Measurements from ENCODE around the gene ATP8A2.

ATP8A2 gene

DNA sequence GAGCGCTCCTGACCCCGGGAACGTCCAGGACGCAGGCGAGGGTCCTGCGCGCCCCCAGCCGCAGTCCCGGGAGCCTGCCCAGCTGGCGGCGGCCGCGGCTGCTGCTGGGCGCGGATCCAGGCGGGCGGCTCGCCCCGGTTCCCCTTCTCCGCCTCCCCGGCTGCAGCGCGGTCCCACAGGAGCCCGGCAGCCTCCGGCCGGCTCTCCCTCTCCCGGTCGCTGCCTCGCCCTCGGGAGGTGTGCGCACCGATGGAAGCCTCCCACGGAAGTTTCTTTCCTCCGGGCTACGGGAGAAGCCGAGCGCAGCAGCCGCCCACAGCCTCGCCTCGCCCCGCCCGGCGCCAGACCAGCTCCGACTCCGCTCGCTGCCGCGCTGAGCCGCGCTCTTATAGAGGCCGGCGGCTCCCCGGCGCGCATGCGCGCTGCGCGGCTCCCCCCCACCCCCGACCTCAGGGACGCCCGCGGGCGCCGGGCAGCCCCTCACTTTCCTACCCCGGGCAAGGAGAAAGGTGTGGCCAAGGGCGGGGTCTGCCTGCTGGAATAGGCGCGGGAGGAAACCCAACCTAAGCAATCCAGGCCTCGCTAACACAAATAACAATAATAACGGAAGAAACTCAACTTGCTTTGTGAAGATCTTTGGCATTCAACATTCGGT, 680.0 kb downstream of the ATP8A2 start, which contains the start of gene SHISA2:
TSS of gene SHISA2 (minus strand) at position 360 of the 655 bp plus-strand sequence. CDS start 1,041 bp downstream, outside the sequence.
- Histone ChIP-seq H3K36me3 (no peaks in the 10 kb centered on the region), H3K27me3 (peaks cover 93% of the 10 kb centered on the region), H3K9me3 (no peaks in the 10 kb centered on the region), H3K4me1 (ENCODE audit: control insufficient read depth in 1 of 2, insufficient read depth in 1 of 2, low read depth in 1 of 2, low read length in 1 of 2) (no peaks in the 10 kb centered on the region), H3K27ac (no peak within 1 kb of the TSS), H3K4me3 (ENCODE audit: low read depth in 1 of 2, low read length in 1 of 2) (no peak within 1 kb of the TSS)
- no peak for TF ChIP-seq CTCF (IDR thresholded peaks at IDR 0.05)

DNA sequence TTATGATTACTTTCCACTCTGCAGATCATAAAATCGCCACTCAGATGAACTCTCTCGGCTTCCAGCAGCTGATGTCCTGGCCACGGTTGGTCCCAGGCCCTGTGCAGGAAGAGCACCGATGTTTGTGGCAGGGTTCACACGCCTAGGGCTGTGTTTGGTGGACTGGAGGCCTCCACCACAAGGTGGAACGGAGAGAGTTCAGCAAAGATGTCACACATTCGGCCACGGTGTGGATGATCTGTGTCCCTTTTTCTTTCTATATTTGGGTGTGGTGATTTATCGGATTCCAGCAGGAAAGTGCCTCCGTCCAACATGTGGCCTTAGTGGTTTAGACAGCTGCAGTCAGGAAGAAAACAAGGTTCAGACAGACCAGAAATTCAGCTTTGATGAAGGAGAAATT, 680.6 kb downstream of the ATP8A2 start:
- no peak for TF ChIP-seq CTCF (IDR thresholded peaks at IDR 0.05)
- Histone ChIP-seq H3K9me3 (no peaks in the 10 kb centered on the region), H3K4me3 (ENCODE audit: low read depth in 1 of 2, low read length in 1 of 2) (no peak overlapping the region), H3K4me1 (ENCODE audit: control insufficient read depth in 1 of 2, insufficient read depth in 1 of 2, low read depth in 1 of 2, low read length in 1 of 2) (no peaks in the 10 kb centered on the region), H3K36me3 (no peaks in the 10 kb centered on the region), H3K27ac (no peak overlapping the region), H3K27me3 (peaks cover 92% of the 10 kb centered on the region)

- Histone ChIP-seq H3K27me3 (peaks cover 88% of the 10 kb centered on the region), H3K4me1 (ENCODE audit: control insufficient read depth in 1 of 2, insufficient read depth in 1 of 2, low read depth in 1 of 2, low read length in 1 of 2) (no peaks in the 10 kb centered on the region), H3K27ac (no peak overlapping the region), H3K9me3 (no peaks in the 10 kb centered on the region), H3K4me3 (ENCODE audit: low read depth in 1 of 2, low read length in 1 of 2) (no peak overlapping the region), H3K36me3 (no peaks in the 10 kb centered on the region)
- no peak for TF ChIP-seq CTCF (IDR thresholded peaks at IDR 0.05)
These were observed 681.7 kb downstream of the ATP8A2 start for GRCh38 chr13:26053418-26053980.

- Histone ChIP-seq H3K4me1 (ENCODE audit: control insufficient read depth in 1 of 2, insufficient read depth in 1 of 2, low read depth in 1 of 2, low read length in 1 of 2) (no peaks in the 10 kb centered on the region), H3K27ac (no peak overlapping the region), H3K36me3 (no peaks in the 10 kb centered on the region), H3K27me3 (peaks cover 82% of the 10 kb centered on the region), H3K9me3 (no peaks in the 10 kb centered on the region), H3K4me3 (ENCODE audit: low read depth in 1 of 2, low read length in 1 of 2) (no peak overlapping the region)
- TF ChIP-seq CTCF (IDR thresholded peaks at IDR 0.05), result no peak
These were observed 683.1 kb downstream of the ATP8A2 start for GRCh38 chr13:26054896-26055295.

- TF ChIP-seq CTCF (IDR thresholded peaks at IDR 0.05), result no peak
- Histone ChIP-seq H3K4me3 (ENCODE audit: low read depth in 1 of 2, low read length in 1 of 2) (no peak overlapping the region), H3K9me3 (no peaks in the 10 kb centered on the region), H3K36me3 (no peaks in the 10 kb centered on the region), H3K27me3 (peaks cover 49% of the 10 kb centered on the region), H3K27ac (no peak overlapping the region), H3K4me1 (ENCODE audit: control insufficient read depth in 1 of 2, insufficient read depth in 1 of 2, low read depth in 1 of 2, low read length in 1 of 2) (no peaks in the 10 kb centered on the region)
These were observed 686.9 kb downstream of the ATP8A2 start for GRCh38 chr13:26058704-26059103.

All from neutrophil (primary cell).